Kasumi-1 (cell line): ENCODE data around the gene SUN2.

Experiments used
- DNase-seq, 2 experiments: peaks; one replicate each; lab custom pipeline; 2025; lab: John Stamatoyannopoulos, UW

Gene SUN2

DNA sequence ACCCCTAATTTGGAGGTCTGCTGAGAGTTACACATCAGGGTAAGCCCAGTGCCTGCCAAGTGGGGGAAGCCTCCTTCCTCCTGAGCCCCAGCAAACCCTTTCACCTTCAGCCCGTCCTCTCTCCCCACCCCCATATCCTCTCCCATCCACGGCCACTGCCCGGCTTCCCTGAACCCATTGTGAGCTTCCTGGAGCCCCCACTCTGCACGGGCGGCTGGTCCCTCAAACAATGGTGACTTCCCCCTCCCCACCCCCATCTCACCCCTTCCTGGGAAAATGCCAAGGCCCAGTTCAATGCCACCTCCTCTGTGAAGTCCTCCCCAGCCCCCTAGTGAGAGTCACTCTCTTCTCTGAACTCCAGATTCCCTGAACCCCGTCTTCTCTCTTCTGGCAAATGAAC is 20.3 kb upstream of the SUN2 start:
- no peak for DNase-seq

DNA sequence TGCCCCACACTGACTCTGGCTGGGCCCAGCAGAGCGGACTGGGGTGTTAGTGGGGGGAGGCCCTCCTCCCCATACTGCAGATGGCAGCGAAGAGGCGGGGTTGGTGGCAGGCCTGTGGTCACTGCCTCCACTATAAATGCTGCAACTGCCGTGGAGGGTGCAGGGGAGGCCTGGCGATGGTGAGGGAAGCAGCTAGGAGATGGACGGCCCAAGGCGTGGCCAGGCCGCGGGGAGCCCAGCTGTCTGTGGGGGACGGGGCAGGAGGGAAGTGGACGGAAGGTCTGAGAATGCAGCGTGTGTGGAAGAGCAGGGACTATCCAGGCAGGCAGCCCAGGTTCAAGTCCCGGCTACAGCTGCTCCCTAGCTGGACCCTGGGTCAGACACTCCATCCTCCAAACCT is 19.9 kb upstream of the SUN2 start:
- DNase-seq, result no peak

DNA sequence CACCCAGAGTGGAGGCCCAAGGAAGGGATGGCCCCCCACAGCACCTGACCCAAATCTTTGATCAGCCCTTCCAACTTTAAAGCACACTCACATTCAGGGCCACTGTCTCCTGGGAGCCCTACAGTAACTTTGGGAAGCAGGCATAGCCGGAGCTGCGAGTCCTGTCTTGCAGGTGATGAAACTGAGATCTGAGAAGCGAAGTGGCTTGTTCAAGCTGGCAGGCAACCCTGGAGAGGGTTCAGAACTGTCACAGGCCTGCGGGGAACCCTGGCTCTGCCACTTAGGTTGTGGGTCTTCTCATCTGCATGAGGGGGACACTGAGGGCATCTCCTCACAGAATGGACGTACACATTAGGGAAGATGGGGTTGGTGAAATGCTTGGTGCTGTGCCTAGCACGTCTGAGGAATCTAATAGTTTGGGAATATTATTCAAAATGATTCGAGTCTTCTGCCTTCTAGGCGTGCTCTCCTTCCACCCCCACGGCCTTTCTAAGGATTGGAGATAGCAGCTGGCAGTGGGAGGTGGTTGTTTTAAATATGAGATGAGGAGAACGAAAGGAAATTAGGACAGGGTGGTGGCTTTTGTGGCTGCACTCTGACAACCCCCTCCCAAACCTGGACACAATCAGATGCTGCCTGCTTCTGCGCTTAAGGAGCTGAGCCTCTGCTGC is 18.8 kb upstream of the SUN2 start:
- no peak for DNase-seq

DNA sequence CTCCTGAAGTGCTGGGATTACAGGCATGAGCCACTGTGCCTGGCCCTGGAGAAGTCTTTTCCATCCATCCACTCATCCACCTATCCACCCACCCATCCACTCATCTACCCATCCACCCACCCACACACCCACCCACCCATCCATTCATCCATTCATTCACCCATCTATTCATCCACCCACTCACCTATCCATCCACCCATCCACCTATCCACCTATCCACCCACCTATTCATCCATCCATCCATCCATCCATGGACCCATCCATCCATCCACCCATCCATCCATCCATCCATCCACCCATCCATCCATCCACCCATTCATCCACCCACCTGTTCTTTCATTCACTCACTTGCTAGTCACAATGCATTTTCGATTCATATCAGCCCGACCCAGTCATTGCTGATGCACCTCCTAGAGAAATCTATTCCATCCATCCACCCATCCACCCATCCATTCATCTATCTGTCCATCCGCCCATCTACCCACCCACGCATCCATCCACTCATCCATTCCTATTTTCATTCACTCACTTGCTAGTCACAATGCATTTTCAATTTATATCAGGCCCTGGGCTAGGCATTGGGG is 17.7 kb upstream of the SUN2 start:
- DNase-seq, result no peak

GRCh38 chr22:38772623-38772873 is 16.8 kb upstream of the SUN2 start:
- no peak for DNase-seq

DNA sequence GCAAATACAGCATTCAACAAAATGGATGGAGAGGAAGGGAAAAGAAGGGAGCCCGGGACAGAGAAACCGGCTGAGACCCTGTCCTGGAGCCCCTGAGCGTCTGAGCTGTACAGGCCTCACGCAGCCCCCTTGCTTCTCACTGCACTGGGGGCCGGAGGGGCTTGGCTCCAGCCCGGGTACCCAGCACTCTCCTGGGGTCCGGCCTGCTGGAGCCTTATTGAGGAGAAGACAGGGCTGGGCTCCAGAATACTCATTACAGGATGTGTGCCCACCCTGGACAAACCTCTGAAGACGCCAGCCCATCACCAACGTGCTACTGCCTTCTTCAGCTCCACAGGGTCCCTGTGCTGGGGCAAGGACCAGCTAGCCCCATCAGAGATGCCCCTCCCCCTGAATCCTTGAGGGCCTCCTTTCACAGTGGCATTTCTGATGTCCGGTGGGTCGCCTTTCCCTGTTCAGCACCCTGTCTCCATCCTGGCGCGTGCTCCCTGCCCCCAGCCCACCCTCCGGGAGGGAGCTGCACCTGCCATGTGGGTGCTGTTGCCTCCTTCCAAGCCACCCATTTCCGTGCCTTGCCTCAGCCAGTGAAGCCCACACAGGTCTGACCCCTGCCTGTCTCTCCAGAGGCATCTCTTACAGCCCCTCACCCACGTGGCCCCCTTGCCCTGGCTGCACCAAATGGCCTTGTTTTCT is 14.6 kb upstream of the SUN2 start:
- no peak for DNase-seq

GRCh38 chr22:38768036-38768435 is 12.2 kb upstream of the SUN2 start:
- DNase-seq, result no peak

- no peak for DNase-seq
Measured at GRCh38 chr22:38767313-38767712, 11.5 kb upstream of the SUN2 start.

GRCh38 chr22:38766076-38766777 is 10.4 kb upstream of the SUN2 start:
- peak; percentile 48 to 50 for DNase-seq

DNA sequence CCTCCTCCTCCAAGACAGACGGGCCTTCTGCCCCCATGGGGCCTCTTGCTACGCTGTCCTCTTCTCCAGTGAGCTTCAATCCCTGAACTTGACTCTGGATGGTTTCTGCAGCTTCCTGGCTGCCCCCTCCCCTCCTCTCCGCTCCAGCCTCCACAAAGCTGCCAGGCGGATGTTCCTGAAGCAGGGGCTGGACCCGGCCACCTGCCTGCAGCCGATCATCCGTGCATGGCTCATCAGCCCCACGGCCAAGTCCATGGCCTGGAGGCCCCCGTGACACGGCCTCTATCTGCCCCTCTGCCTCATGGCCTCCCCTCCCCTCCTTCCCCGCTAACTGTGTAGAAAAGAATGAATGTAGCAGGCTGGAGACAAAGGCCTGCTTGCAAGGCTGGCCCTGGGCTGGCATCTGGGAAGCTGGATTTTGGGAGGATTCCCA is 6.8 kb upstream of the SUN2 start:
- no peak for DNase-seq

GRCh38 chr22:38761202-38762162 is 5.7 kb upstream of the SUN2 start:
- no peak for DNase-seq

GRCh38 chr22:38760477-38761201 is 4.8 kb upstream of the SUN2 start:
- no peak for DNase-seq

GRCh38 chr22:38759005-38759404 is 3.2 kb upstream of the SUN2 start:
- no peak for DNase-seq

DNA sequence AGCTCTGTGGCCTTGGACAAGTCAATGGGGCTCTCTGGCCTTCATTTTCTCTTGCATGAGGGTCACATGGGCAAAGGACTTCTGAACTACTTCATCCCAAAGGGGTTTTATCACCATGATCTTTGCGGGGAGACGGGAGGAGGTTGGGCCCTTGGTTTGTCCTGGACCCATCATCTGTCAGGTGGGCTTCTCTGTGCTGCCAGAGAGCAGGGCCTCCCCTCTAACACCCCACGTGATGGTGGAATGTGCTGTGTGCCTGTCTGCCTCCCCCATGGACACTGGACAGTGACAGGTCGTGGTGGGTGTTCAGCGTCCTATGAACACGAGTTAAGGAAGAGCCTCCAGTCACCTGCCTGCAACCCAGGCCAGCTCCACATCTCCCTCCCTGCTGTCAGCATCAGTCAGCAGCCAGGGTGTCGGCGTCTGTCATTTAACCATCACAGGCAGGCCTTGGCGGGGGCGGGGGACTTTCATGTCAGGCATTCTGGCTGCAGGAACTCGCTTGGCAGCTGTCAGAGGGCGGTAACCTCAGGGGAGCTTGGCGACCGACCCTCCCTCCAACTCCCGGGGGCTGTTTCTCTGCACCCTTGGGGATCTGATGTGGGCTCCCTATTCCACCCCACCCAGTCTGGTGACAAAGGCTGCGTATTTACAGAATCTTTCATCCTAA is 2.6 kb upstream of the SUN2 start:
- DNase-seq, result no peak

DNA sequence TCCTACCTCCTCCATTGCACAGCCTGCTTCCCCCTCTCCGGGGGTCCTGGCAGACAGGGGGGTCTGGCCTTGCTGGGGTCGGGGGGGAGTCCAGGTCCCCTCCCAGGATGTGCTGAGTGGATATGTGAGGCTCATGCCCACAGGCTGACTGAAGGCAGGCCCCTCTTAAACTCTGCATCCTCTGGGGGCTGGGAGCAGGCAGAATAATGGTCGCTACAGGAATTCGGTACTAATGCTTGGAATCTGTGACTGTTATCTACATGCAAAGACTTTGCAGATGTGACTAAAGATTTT is 1.6 kb upstream of the SUN2 start:
- no peak for DNase-seq

DNA sequence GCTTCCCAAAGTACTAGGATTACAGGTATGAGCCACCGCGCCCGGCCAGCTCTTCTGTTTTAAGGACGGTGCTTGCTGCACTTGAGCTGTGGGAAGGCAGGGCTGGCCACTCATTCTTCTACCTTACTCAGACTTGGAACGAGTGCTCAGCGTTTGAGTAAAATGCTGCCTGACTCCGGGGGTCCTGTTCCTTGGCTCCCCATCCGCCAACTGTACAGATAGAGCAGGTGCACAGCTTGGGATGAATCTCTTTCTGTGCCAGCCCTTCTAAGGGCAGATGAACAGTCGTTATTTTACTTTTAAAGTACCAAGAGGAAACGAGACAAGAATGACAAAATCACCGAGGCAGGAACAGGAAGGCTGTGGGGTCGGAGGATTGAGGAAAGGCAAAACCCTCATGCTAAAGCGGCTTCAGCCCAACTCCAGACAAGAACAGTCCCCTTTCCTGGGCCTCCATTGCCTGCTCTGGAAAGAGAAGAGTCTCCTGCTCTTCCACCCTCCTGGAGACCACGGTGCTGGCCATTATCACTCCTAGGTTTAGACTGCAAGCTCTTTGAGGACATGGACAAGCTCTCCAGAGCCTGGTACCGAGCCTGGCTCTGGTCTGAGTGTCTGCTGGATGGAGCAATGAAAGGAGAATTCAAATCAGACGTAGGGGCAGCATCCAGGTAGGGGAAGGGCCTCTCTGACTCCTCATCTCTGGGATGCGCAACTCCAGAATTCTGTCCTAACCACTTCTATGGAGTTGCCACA is 1.1 kb upstream of the SUN2 start:
- peak; percentile 53 to 57 for DNase-seq

GRCh38 chr22:38755155-38755910 is 465 bp downstream of the SUN2 start:
- no peak for DNase-seq

GRCh38 chr22:38754751-38755154 is 1.0 kb downstream of the SUN2 start:
- peak; percentile 60 to 71 for DNase-seq

DNA sequence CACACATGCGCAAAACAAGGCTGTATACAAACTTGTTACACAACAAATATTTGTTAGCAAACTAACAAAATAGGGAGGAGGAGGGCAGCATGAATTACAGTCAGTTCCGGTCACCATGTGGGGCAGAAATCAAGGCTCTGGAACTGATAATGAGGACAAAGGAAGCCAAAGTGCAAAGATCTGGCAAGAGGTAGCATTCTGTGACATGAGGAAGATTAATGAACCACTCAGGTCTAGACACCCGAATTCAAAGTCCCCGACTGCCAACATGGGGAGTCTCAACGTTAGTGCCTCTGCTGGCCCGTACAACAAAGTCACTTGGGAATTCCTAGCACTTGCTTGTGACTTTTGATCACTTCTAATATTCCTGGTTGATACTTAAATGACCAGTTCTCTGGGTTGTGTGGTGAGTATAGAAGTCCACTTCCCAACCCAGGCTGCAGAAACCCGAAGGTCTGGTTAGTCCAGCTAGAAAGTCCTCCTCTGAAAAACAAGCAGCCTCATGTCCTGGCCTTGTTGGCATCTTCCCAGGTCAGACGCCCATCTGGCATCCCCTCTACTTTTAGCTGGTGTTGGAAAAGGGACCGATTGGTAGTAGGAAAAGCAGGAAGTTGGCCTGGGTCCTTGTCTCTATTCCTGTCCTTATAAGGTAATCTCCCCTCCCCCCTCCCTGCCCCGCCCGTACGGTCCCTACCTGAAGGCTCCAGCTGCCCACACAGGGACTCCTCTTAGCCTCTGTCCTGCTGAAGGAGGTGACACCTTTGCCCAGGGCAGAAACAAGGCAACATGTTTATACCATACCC is 1.6 kb downstream of the SUN2 start:
- peak in 1 of 2 experiments; percentile 27 for DNase-seq
